Occipital lobe (tissue), 2 donors: ENCODE measurements around the gene LTC4S. TPM values are rescaled to one million over a fixed set of nuclear protein-coding genes. Genes with fewer than 3 reads are reported as not detected.
"Not testable (repeated sequence)": the region's sequence is repeated elsewhere in the genome, so short reads cannot be mapped to it uniquely, and the experiment has no call there.

Experiments used
- DNase-seq: peaks from one replicate; lab custom pipeline; 2025; lab: John Stamatoyannopoulos, UW
- total RNA-seq: library from RNA; depleted of rRNA; stranded (reverse); fragments of >200 nt; gene quantifications from one replicate; pipeline ENCODE4 v1.2.3, GENCODE V29; 2014

The LTC4S gene
- 1.7 TPM for total RNA-seq

DNA sequence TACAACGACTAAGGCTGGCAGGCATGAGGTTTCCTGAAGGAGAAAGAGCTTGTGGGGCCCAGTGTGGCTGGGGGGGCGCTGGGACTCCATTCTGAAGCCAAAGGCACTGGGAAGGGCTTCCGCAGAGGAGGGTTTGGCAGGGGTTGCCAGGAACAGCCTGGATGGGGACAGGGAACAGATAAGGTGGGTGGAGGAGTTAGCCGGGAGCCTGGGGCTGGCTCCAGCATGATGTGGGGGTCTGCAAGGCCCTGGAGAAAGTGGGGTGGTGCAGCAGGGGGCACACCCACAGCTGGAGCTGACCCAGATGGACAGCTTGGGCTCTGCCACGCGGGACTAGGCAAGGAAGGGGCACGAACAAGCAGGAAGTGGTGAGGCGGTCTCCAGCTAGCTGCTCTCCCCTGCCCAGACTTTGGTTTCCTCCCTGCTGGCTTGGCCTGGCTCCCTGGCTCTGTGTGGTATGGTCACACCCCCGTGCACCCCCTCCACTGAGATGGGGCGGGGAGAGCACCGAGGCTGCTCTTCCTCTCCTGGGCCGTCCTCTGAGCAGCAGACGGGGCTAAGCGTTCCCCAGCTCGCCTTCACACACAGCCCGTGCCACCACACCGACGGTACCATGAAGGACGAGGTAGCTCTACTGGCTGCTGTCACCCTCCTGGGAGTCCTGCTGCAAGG is at the start of gene LTC4S:
Gene LTC4S (plus strand): TSS at position 519 of the 672 bp plus-strand sequence. CDS start 95 bp downstream, at position 614.
- no peak for DNase-seq

- not testable (repeated sequence) for DNase-seq
Measured at GRCh38 chr5:179744106-179744505, 49.7 kb upstream of the LTC4S start.

DNA sequence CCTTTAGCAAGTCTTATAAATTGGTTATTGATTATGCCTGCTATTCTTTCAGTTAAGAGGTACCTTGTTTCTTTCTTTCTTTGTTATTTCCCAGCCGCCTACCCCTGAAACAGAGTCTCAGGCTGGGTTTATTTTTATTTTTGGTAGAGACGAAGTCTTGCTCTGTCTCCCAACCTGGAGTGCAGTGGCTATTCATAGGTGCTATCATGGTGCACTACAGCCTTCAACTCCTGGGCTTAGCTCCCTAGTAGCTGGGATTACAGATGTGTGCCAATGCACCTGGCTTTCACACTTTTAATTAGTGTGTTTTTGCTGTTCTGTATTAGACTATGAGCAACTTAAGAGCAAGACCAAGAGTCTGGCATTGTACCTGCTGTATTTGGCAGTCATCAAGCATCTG is 46.9 kb upstream of the LTC4S start:
- DNase-seq: no peak

- no peak for DNase-seq
Measured at GRCh38 chr5:179747811-179748210, 46.0 kb upstream of the LTC4S start.

DNA sequence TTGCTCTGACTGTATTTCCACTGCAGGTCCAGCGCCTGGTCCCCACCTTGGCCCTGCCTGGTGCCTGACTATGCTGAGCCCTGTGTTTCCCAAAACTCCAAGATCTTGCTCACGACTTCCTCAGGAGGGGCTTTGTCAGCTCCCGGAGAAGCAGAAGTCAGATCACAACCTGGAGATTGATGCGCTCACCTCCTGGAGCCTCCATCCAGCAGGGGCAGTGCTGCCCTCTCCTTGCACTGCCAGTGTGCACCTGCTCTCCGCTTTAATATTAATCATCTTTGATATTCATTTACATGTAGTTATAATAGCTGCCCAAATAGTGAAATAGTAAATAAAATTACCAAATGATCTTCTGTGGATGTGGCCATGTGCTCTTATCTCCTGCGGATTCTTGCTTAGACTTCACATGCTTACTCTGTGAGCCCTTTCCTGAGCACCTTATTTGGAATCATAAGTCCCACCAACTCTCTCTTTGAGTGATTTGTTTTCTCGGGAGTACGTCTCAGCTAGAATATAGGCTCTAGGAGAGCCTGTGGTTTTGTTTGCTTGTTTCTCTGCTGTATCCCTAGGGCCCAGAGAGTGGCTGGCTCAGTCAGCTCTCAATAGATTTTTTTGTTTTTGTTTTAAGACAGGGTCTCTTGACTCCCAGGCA is 43.8 kb upstream of the LTC4S start:
- DNase-seq: no peak

- no peak for DNase-seq
Measured at GRCh38 chr5:179753971-179754370, 39.8 kb upstream of the LTC4S start.

DNA sequence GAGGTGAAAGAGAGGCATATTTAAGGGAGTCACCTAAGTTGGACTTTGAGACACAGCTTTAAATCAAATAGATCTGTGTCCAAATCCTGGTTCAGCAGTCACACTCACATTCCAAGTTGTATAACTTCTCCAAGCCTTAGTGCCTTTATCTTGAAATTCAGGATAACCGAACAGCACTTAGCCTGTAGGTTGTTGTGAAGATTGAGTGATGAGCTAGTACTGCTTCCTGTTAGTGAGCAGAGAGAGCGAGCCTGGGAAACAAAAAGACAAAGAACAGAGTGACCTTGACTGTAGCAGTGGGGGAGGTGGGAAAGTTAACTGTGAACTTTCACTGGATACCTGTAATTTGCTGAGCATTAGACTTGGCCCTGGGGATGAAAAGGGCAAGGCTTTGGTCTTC is 38.8 kb upstream of the LTC4S start:
- no peak for DNase-seq

GRCh38 chr5:179758955-179759354 is 34.8 kb upstream of the LTC4S start:
- no peak for DNase-seq

DNA sequence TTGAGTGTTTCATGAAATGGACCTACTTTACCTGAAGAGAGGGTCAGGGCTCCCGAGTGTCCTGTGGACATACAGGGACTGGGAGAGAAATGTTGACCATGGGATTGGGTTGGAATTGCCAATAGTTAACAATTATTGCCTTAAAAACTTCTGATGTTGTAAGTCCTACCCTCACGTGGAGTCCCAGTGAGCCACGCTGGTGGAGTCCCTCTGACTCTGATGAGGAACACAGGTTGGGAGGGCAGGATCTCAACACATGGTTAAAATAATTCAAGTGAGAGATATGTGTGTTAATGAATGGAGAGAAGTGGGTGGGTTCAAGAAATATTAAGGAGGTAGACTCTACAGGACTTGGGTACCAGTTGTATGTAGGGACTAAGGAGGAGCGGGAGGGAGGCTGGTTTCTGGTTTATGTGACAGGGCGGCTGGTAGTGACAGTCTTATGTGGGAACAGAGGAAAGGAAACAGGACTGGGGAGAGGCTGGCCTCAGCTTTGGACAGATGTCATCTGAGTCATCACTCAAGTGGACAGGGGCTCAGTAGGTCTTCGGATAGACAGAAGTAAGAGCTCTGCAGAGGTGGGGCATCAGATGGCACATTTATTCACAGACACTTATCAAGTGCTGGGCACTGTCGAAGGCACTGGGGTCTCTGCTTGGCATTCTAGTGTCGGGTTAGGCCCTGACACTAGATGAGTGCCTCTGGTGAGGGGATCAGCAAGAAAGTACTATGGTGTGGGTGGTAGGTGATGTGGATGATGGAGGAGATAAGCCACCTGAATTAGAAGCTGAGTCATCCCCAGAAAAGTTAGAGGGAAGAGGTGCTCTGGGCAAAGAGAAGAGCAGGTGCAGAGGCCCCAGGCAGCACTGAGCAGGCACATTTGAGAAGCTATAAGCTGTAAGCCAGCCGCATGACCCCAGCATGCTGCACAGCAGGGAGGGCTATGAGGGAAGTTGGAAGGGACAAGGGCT is 33.9 kb upstream of the LTC4S start:
- DNase-seq: no peak

- DNase-seq: peak; percentile 22
Measured at GRCh38 chr5:179762079-179762780, 31.6 kb upstream of the LTC4S start.

GRCh38 chr5:179762781-179763176 is 31.0 kb upstream of the LTC4S start:
- DNase-seq: no peak

GRCh38 chr5:179763215-179763945 is 30.4 kb upstream of the LTC4S start:
- peak; percentile 9 for DNase-seq

- DNase-seq: no peak
Measured at GRCh38 chr5:179764056-179764455, 29.7 kb upstream of the LTC4S start.

DNA sequence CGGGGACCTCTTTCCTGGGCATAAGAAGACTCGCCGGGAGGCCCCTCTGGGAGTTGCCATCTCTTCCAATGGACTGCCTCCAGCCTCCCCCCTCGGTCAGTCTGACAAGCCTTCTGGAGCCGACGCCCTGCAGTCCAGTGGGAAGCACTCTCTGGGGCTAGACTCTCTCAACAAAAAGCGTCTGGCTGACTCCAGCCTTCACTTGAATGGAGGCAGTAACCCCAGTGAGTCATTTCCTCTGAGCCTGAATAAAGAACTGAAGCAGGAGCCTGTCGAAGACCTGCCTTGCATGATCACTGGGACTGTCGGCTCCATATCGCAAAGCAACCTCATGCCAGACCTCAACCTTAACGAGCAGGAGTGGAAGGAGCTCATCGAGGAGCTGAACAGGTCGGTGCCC is 28.4 kb upstream of the LTC4S start:
- DNase-seq: peak; percentile 29

DNA sequence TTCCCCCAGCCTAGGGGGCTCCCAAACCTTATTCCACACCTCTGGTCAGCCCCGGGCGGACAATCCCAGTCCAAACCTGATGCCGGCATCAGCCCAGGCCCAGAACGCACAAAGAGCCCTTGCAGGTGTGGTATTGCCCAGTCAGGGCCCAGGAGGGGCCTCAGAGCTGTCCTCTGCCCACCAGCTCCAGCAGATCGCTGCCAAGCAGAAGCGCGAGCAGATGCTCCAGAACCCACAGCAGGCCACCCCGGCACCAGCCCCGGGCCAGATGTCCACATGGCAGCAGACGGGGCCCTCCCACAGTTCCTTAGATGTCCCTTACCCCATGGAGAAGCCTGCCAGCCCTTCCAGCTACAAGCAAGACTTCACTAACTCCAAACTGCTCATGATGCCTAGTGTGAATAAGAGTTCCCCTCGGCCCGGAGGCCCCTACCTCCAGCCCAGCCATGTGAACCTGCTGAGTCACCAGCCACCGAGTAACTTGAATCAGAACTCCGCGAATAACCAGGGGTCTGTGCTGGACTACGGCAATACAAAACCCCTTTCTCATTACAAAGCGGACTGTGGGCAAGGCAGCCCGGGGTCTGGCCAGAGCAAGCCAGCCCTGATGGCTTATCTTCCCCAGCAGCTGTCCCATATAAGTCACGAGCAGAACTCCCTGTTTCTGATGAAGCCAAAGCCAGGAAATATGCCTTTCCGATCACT is 27.6 kb upstream of the LTC4S start:
- DNase-seq: peak; percentile 10

- DNase-seq: no peak
Measured at GRCh38 chr5:179766726-179767455, 26.9 kb upstream of the LTC4S start.

GRCh38 chr5:179767496-179768100 is 26.2 kb upstream of the LTC4S start:
- DNase-seq: no peak

DNA sequence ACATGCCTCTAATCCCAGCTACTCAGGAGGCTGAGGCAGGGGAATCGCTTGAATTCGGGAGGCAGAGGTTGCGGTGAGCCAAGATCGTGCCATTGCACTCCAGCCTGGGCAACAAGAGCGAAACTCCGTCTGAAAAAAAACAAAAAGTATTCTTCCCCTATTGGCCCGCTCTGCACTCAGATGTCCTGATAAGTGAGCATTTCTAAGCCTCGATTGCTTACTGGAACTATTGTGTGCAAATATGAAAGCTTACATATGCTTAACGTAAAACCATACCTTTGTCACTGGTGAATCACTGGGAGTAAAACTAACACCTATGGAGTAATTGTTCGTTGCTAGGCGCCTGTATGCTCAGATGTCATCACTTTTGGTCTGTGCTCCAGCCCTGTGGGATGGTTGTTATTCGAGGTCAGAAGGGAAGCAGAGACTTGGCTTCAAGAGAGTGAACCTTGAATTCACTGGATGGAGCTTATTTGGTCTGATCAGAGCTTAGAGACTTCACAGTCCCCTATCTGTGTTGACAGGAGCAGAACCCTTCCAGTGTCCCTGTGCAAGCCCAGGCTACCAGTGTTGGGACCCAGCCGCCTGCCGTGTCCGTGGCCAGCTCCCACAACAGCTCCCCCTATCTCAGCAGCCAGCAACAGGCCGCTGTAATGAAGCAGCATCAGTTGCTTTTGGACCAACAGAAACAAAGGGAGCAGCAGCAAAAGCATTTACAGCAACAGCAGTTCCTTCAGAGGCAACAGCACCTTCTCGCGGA is 25.3 kb upstream of the LTC4S start:
- DNase-seq: no peak
